Activated naive CD4-positive, alpha-beta T cell treated with anti-CD3 and anti-CD28 coated beads, Interleukin-2, amount 10 ng/mL, durations not matched to agents 7 days and 5 days (primary cell): ENCODE measurements around the gene HMMR.
"Not testable (repeated sequence)": the region's sequence is repeated elsewhere in the genome, so short reads cannot be mapped to it uniquely, and the experiment has no call there.

Experiments used
- CTCF ChIA-PET: fragments of 350-600 bp; sonication (Branson Sonifier 250); formaldehyde crosslinking; loops from one replicate; lab custom pipeline; 2021; ENCODE audit warnings: antibody characterized with exemption; lab: Charles Lee
- DNase-seq: peaks from one replicate; pipeline ENCODE4 v3.0.0-alpha.2; 2020
- H3K27ac Mint-ChIP-seq: one replicate; pipeline ENCODE4 v1.8.0; 2021; ENCODE audit warnings: mild to moderate bottlenecking, moderate library complexity, mixed read lengths
- H3K27me3 Mint-ChIP-seq: one replicate; pipeline ENCODE4 v1.8.0; 2021; ENCODE audit warnings: mild to moderate bottlenecking, mixed read lengths
- H3K36me3 Mint-ChIP-seq: one replicate; pipeline ENCODE4 v1.8.0; 2021; ENCODE audit warnings: mixed read lengths
- H3K4me1 Mint-ChIP-seq: one replicate; pipeline ENCODE4 v1.8.0; 2021; ENCODE audit warnings: mixed read lengths
- H3K4me3 Mint-ChIP-seq: one replicate; pipeline ENCODE4 v1.8.0; 2021; ENCODE audit warnings: mild to moderate bottlenecking, moderate library complexity, mixed read lengths
- H3K9me3 Mint-ChIP-seq: one replicate; pipeline ENCODE4 v1.8.0; 2021; ENCODE audit warnings: mixed read lengths

HMMR gene

GRCh38 chr5:163447191-163447590, 13.2 kb upstream of the HMMR start:
- Mint-ChIP-seq H3K27ac (no peak overlapping the region), H3K27me3 (no peaks in the 10 kb centered on the region), H3K36me3 (peaks cover 62% of the 10 kb centered on the region), H3K4me3 (no peak overlapping the region), H3K9me3 (no peaks in the 10 kb centered on the region), H3K4me1 (peaks cover 7% of the 10 kb centered on the region)
- CTCF ChIA-PET, result no interaction called here
- no peak for DNase-seq

GRCh38 chr5:163447875-163448274, 12.6 kb upstream of the HMMR start:
- no peaks in the 10 kb centered on the region for H3K27me3 Mint-ChIP-seq
- no peak overlapping the region for H3K27ac Mint-ChIP-seq
- no peak for DNase-seq
- no peak overlapping the region for H3K4me3 Mint-ChIP-seq
- CTCF ChIA-PET, result interaction anchor here (2.3 kb wide), 1 partner anchor 13 kb away, joined by 6 read pairs; the partner anchor contains the start of genes HMMR and NUDCD2
- peaks cover 4% of the 10 kb centered on the region for H3K4me1 Mint-ChIP-seq
- H3K36me3 Mint-ChIP-seq, result peaks cover 61% of the 10 kb centered on the region
- no peaks in the 10 kb centered on the region for H3K9me3 Mint-ChIP-seq

DNA sequence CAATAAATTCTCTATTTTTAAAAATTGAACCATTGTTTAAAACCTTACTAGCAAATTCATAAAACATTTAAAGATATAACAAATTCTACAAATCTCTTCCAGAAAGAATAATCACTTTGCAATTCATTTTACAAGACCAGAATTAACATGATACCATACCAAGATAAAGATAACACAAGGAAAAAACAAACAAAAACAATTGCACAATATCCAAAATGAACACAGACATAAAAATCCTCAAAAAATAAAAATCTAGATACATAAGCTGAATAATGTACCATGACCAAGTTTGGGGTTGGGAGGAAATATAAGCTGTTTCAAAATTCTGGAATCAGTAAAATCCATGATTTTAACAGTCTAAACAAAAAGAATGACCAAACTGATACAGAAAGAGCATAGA, 11.9 kb upstream of the HMMR start:
- Mint-ChIP-seq H3K27me3 (no peaks in the 10 kb centered on the region), H3K36me3 (peaks cover 62% of the 10 kb centered on the region), H3K4me1 (peaks cover 4% of the 10 kb centered on the region), H3K27ac (no peak overlapping the region), H3K9me3 (no peaks in the 10 kb centered on the region), H3K4me3 (no peak overlapping the region)
- no peak for DNase-seq
- CTCF ChIA-PET, result interaction anchor here (2.3 kb wide), 1 partner anchor 12 kb away, joined by 6 read pairs; the partner anchor contains the start of genes HMMR and NUDCD2

DNA sequence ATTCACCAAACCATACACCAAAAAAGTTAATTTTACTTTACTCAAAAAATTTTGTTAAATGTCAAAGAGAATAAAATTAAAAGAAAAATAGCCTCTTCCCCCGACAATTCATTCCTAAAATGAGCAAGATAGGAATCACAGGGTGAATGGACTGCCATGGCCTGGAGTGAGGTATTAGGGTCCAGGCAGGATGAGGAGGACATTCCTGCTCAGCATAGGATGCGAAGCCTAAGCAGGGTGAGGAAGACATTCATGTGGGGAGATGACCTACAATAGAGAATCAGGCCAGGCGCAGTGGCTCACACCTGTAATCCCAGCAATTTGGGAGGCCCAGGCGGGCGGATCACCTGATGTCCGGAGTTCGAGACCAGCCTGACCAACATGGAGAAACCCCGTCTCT, 8.9 kb upstream of the HMMR start:
- Mint-ChIP-seq H3K4me1 (peaks cover 14% of the 10 kb centered on the region), H3K9me3 (no peaks in the 10 kb centered on the region), H3K27ac (no peak overlapping the region), H3K27me3 (no peaks in the 10 kb centered on the region), H3K4me3 (no peak overlapping the region), H3K36me3 (peaks cover 71% of the 10 kb centered on the region)
- DNase-seq, result no peak
- CTCF ChIA-PET, result no interaction called here

- Mint-ChIP-seq H3K27me3 (no peaks in the 10 kb centered on the region), H3K9me3 (no peaks in the 10 kb centered on the region), H3K4me3 (no peak overlapping the region), H3K4me1 (peaks cover 26% of the 10 kb centered on the region), H3K36me3 (peaks cover 60% of the 10 kb centered on the region), H3K27ac (no peak overlapping the region)
- CTCF ChIA-PET, result no interaction called here
- no peak for DNase-seq
Measured at GRCh38 chr5:163453705-163454104, 6.7 kb upstream of the HMMR start.

GRCh38 chr5:163455406-163455805, 5.0 kb upstream of the HMMR start:
- CTCF ChIA-PET, result interaction anchor here (1.1 kb wide), 1 partner anchor 18 kb away, joined by 4 read pairs; no protein-coding TSS in a partner anchor
- not testable (repeated sequence) for H3K27me3 Mint-ChIP-seq, H3K4me3 Mint-ChIP-seq, H3K9me3 Mint-ChIP-seq, DNase-seq, H3K27ac Mint-ChIP-seq
- H3K4me1 Mint-ChIP-seq, result peaks cover 28% of the 10 kb centered on the region
- peaks cover 57% of the 10 kb centered on the region for H3K36me3 Mint-ChIP-seq

DNA sequence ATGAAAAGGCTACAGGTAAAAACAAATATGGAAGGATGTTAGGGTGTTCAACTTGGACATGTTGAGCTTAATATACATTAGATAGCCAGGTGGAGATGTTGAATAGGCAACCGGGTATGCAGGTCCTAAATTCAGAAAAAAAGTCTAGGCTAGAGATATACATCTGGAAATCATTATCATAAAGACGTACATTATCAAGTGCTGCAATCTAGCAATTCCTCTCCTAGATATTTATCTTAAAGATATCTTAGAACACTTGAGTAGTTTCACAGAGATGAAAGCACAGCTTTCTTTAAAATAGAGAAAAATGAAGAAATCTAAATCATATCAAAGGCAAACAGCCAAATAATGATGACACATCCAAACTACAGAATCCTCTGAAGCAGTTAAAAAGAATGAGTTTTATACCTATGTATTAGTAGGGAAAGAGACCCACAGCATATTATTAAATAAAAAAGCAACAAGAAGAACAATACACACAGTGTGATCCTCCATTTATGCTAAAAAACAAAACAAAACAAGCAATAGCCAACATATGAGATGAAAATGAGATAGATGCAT, 4.3 kb upstream of the HMMR start:
- CTCF ChIA-PET, result no interaction called here
- Mint-ChIP-seq H3K9me3 (no peaks in the 10 kb centered on the region), H3K4me1 (peaks cover 28% of the 10 kb centered on the region), H3K27me3 (peaks cover 6% of the 10 kb centered on the region), H3K27ac (no peak overlapping the region), H3K36me3 (peaks cover 55% of the 10 kb centered on the region), H3K4me3 (no peak overlapping the region)
- no peak for DNase-seq

DNA sequence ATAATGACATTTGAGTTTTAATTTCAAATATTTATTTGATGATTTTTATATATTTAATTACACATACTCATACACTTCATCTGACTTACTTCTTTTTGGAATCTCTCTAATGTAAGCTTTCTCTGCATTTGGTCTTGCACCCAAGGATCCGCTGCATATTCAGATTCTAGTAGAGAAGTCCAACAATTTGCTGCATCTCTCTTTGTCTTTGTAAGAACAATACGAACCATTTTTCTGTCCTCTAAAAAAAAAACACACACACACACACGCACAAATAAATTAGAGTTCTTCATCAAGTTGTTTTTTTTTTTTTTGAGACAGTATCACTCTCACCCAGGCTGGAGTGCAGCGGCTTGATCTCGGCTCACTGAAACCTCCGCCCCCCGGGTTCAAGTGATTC, 3.6 kb upstream of the HMMR start:
- Mint-ChIP-seq H3K9me3 (no peaks in the 10 kb centered on the region), H3K27me3 (peaks cover 6% of the 10 kb centered on the region), H3K4me1 (peaks cover 31% of the 10 kb centered on the region), H3K27ac (no peak overlapping the region), H3K36me3 (peaks cover 50% of the 10 kb centered on the region), H3K4me3 (no peak overlapping the region)
- no peak for DNase-seq
- CTCF ChIA-PET, result no interaction called here

DNA sequence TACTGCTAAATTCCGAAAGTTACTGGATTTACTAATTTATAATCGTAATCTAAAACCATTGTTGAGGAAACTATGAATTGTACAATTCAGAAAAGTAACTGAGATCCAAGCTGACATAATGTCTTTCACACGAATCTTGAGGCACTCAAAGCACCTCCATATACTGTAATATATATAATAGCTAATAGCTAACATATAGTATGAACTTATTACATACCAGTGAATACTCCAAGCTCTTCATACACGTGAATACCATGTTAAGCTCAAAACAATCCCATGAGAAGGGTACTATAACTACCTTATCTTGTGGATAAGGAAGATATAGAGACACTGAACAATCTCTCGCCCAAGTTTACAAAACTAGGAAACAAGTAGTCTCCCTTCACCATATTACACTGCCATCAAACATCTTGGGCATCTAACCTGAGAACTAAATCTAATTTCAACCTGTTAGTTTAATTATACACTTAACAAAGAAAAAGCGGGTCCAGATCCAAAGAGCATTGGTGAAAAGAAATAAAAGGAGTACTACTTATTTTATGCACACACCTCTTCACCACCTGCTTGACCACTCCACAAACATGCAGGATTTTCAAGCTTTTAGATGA, 1.6 kb upstream of the HMMR start:
- Mint-ChIP-seq H3K27me3 (peaks cover 6% of the 10 kb centered on the region), H3K36me3 (peaks cover 42% of the 10 kb centered on the region), H3K9me3 (no peaks in the 10 kb centered on the region), H3K4me3 (peak overlapping the region; percentile 93), H3K27ac (peak overlapping the region; percentile 100), H3K4me1 (peaks cover 46% of the 10 kb centered on the region)
- DNase-seq, result no peak
- CTCF ChIA-PET, result interaction anchor here (1.2 to 1.7 kb wide), 5 partner anchors 9 to 52 kb away, joined by 3 to 5 read pairs (median 3); no protein-coding TSS in a partner anchor

GRCh38 chr5:163459462-163459818, 992 bp upstream of the HMMR start:
- Mint-ChIP-seq H3K27me3 (peaks cover 6% of the 10 kb centered on the region), H3K4me1 (peaks cover 51% of the 10 kb centered on the region), H3K27ac (peak overlapping the region; percentile 100), H3K9me3 (no peaks in the 10 kb centered on the region), H3K4me3 (peak overlapping the region; percentile 93), H3K36me3 (peaks cover 46% of the 10 kb centered on the region)
- no peak for DNase-seq
- CTCF ChIA-PET, result interaction anchor here (1.2 to 1.7 kb wide), 6 partner anchors 9 to 51 kb away, joined by 3 to 5 read pairs (median 3); no protein-coding TSS in a partner anchor

GRCh38 chr5:163459819-163460561, 442 bp upstream of the HMMR start, which contains the start of gene NUDCD2:
TSS of gene NUDCD2 (minus strand) at chr5:163460102. CDS start at chr5:163460050, 52 bp downstream.
- Mint-ChIP-seq H3K36me3 (peaks cover 46% of the 10 kb centered on the region), H3K27ac (peak within 1 kb of the TSS; percentile 100), H3K4me1 (peaks cover 55% of the 10 kb centered on the region), H3K4me3 (peak within 1 kb of the TSS; percentile 93), H3K9me3 (no peaks in the 10 kb centered on the region), H3K27me3 (peaks cover 6% of the 10 kb centered on the region)
- CTCF ChIA-PET, result interaction anchor here (0.9 to 2.0 kb wide), 9 partner anchors 8 to 51 kb away, joined by 3 to 6 read pairs (median 3); no protein-coding TSS in a partner anchor
- DNase-seq, result peak; percentile 96

DNA sequence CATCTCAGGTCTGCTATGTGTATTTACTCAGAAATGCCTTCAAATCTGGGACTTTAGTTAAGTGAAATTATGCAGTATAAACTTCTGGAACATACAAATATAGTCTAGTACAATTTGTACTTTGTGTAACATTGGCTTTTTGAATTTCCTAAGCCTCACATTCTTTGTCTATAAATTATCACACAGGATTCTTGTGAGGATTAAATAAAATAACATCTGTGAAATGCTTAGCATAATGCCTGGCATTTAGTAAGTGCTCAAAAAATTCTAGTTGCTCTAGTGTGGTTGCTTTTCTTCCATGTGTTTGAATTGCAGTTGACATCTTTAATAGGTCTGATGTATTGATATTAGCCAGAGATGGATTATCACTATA, 2.6 kb downstream of the HMMR start:
- H3K27ac Mint-ChIP-seq, result peak overlapping the region; percentile 100
- no peak for DNase-seq
- CTCF ChIA-PET, result no interaction called here
- no peaks in the 10 kb centered on the region for H3K9me3 Mint-ChIP-seq
- peaks cover 46% of the 10 kb centered on the region for H3K4me1 Mint-ChIP-seq
- peak overlapping the region; percentile 93 for H3K4me3 Mint-ChIP-seq
- peaks cover 35% of the 10 kb centered on the region for H3K36me3 Mint-ChIP-seq
- peaks cover 6% of the 10 kb centered on the region for H3K27me3 Mint-ChIP-seq

DNA sequence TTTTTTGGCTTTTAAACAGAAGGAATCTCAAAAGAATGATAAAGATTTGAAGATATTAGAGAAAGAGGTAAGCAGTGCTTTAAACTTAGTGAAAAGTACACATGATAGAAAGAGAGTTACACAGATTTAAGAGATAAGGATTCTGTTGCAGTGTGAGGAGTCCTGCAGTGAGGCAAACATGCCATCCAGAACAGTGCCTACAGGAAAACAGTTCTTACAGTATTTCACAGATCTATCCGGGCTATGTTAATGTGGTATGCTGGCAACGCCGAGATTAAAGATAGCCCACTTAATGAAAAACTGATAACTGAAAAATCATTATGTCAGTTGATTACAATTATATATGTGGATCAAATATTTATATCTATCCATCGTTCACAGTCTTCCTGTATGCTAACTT, 7.2 kb downstream of the HMMR start:
- no peak for DNase-seq
- CTCF ChIA-PET, result interaction anchor here (0.9 kb wide), 1 partner anchor 9 kb away, joined by 3 read pairs; no protein-coding TSS in a partner anchor

GRCh38 chr5:163473635-163474243, 13.3 kb downstream of the HMMR start:
- no peak overlapping the region for H3K4me3 Mint-ChIP-seq
- no peak for DNase-seq

More for the DNA sequence above, 7.2 kb downstream of the HMMR start:
- H3K27me3 Mint-ChIP-seq, result no peaks in the 10 kb centered on the region
- no peaks in the 10 kb centered on the region for H3K9me3 Mint-ChIP-seq
- peaks cover 54% of the 10 kb centered on the region for H3K36me3 Mint-ChIP-seq
- no peak overlapping the region for H3K4me3 Mint-ChIP-seq
- H3K4me1 Mint-ChIP-seq, result peaks cover 41% of the 10 kb centered on the region
- peak overlapping the region; percentile 85 for H3K27ac Mint-ChIP-seq

More at GRCh38 chr5:163473635-163474243, 13.3 kb downstream of the HMMR start:
- Mint-ChIP-seq H3K36me3 (peaks cover 65% of the 10 kb centered on the region), H3K27ac (no peak overlapping the region), H3K9me3 (no peaks in the 10 kb centered on the region), H3K4me1 (peaks cover 6% of the 10 kb centered on the region), H3K27me3 (no peaks in the 10 kb centered on the region)
- CTCF ChIA-PET, result interaction anchor here (0.8 to 1.6 kb wide), 8 partner anchors 13 to 1031 kb away, joined by 3 to 7 read pairs (median 4); partner anchors contain the start of genes HMMR, MAT2B and NUDCD2
